Measurements from ENCODE around the gene TMEM240. TPM values are rescaled to one million over a fixed set of nuclear protein-coding genes. Genes with fewer than 3 reads are reported as not detected.
"Not testable (repeated sequence)": the region's sequence is repeated elsewhere in the genome, so short reads cannot be mapped to it uniquely, and the experiment has no call there.

Gene TMEM240
- total RNA-seq, 2 experiments from 2014 or later, result 0.76 to 2.1 TPM

GRCh38 chr1:1528301-1529267, 11.8 kb downstream of the TMEM240 start:
- H3K9me2 ChIP-seq (ENCODE audit: insufficient read depth, low read length), result no peaks in the 10 kb centered on the region
- H3K4me3 ChIP-seq (ENCODE audit: low read depth, low read length, poor library complexity, severe bottlenecking), result no peak overlapping the region
- CTCF ChIA-PET (ENCODE audit: unreplicated experiment), result no interaction called here
- POLR2A ChIA-PET, result no interaction called here
- H4K20me1 ChIP-seq (ENCODE audit: insufficient read depth, low read length), result no peaks in the 10 kb centered on the region
- H3K4me2 ChIP-seq (ENCODE audit: low read length), result no peak overlapping the region
- H2AFZ ChIP-seq (ENCODE audit: low read length), result no peak overlapping the region
- TF ChIP-seq EZH2phosphoT487 (IDR thresholded peaks at IDR 0.05; ENCODE audit: borderline replicate concordance, low read depth, low read length) (no peak), CTCF (conservative IDR thresholded peaks at IDR 0.05; ENCODE audit: low read length) (no peak)
- H3K9me3 ChIP-seq (ENCODE audit: low read length), result 0 out of 2 replicates have a peak, but pooled peaks cover 4% of the 10 kb centered on the region
- H3K79me2 ChIP-seq (ENCODE audit: insufficient read depth, low read depth, low read length), result no peaks in the 10 kb centered on the region
- no peak overlapping the region for H3K27ac ChIP-seq (ENCODE audit: low read depth, low read length, poor library complexity, severe bottlenecking)
- H3K36me3 ChIP-seq (ENCODE audit: insufficient read depth, low read length), result peaks cover 73% of the 10 kb centered on the region
- intact Hi-C loops (cut with micrococcal nuclease; ENCODE audit: unreplicated experiment), result no loop called here
- DNase-seq (ENCODE audit: low spot score), result no peak
- no TSS peak for BruUV-seq (replicated peaks)
- H3K4me1 ChIP-seq (ENCODE audit: insufficient read depth, low read length, poor library complexity, severe bottlenecking), result no peaks in the 10 kb centered on the region

GRCh38 chr1:1527092-1527816, 13.2 kb downstream of the TMEM240 start:
- ChIA-PET POLR2A (no interaction called here), CTCF (ENCODE audit: unreplicated experiment) (no interaction called here)
- Histone ChIP-seq H3K27ac (ENCODE audit: low read depth, low read length, poor library complexity, severe bottlenecking) (no peak overlapping the region), H3K4me1 (ENCODE audit: insufficient read depth, low read length, poor library complexity, severe bottlenecking) (no peaks in the 10 kb centered on the region), H3K4me2 (ENCODE audit: low read length) (no peak overlapping the region), H3K9me2 (ENCODE audit: insufficient read depth, low read length) (no peaks in the 10 kb centered on the region), H2AFZ (ENCODE audit: low read length) (no peak overlapping the region), H3K79me2 (ENCODE audit: insufficient read depth, low read depth, low read length) (no peaks in the 10 kb centered on the region), H3K36me3 (ENCODE audit: insufficient read depth, low read length) (peaks cover 77% of the 10 kb centered on the region), H3K9me3 (ENCODE audit: low read length) (0 out of 2 replicates have a peak, but pooled peaks cover 4% of the 10 kb centered on the region), H4K20me1 (ENCODE audit: insufficient read depth, low read length) (no peaks in the 10 kb centered on the region), H3K4me3 (ENCODE audit: low read depth, low read length, poor library complexity, severe bottlenecking) (no peak overlapping the region)
- intact Hi-C loops (cut with micrococcal nuclease; ENCODE audit: unreplicated experiment), result no loop called here
- BruUV-seq (replicated peaks), result no TSS peak
- TF ChIP-seq EZH2phosphoT487 (IDR thresholded peaks at IDR 0.05; ENCODE audit: borderline replicate concordance, low read depth, low read length), result no peak
- DNase-seq (ENCODE audit: low spot score), result no peak

- CTCF ChIA-PET (ENCODE audit: unreplicated experiment); H3K27ac ChIP-seq (ENCODE audit: low read depth, low read length, poor library complexity, severe bottlenecking); BruUV-seq (replicated peaks); H3K4me2 ChIP-seq (ENCODE audit: low read length); intact Hi-C loops (cut with micrococcal nuclease; ENCODE audit: unreplicated experiment); H3K4me3 ChIP-seq (ENCODE audit: low read depth, low read length, poor library complexity, severe bottlenecking); H3K79me2 ChIP-seq (ENCODE audit: insufficient read depth, low read depth, low read length); H3K9me2 ChIP-seq (ENCODE audit: insufficient read depth, low read length); H2AFZ ChIP-seq (ENCODE audit: low read length); DNase-seq (ENCODE audit: low spot score); H3K9me3 ChIP-seq (ENCODE audit: low read length); POLR2A ChIA-PET; H3K4me1 ChIP-seq (ENCODE audit: insufficient read depth, low read length, poor library complexity, severe bottlenecking); H4K20me1 ChIP-seq (ENCODE audit: insufficient read depth, low read length): not testable (repeated sequence)
- H3K36me3 ChIP-seq (ENCODE audit: insufficient read depth, low read length), result peaks cover 77% of the 10 kb centered on the region
Measured at GRCh38 chr1:1526476-1526875, 13.9 kb downstream of the TMEM240 start.

GRCh38 chr1:1524750-1525383, 15.6 kb downstream of the TMEM240 start:
- POLR2A ChIA-PET, result interaction anchor here (0.6 kb wide), 1 partner anchor 127 kb away, joined by 3 read pairs; no protein-coding TSS in a partner anchor
- H3K79me2 ChIP-seq (ENCODE audit: insufficient read depth, low read depth, low read length); H3K9me3 ChIP-seq (ENCODE audit: low read length); intact Hi-C loops (cut with micrococcal nuclease; ENCODE audit: unreplicated experiment); BruUV-seq (replicated peaks); H4K20me1 ChIP-seq (ENCODE audit: insufficient read depth, low read length); H3K4me1 ChIP-seq (ENCODE audit: insufficient read depth, low read length, poor library complexity, severe bottlenecking); CTCF ChIA-PET (ENCODE audit: unreplicated experiment); DNase-seq (ENCODE audit: low spot score); H3K4me3 ChIP-seq (ENCODE audit: low read depth, low read length, poor library complexity, severe bottlenecking); H3K9me2 ChIP-seq (ENCODE audit: insufficient read depth, low read length); H2AFZ ChIP-seq (ENCODE audit: low read length); H3K4me2 ChIP-seq (ENCODE audit: low read length); H3K27ac ChIP-seq (ENCODE audit: low read depth, low read length, poor library complexity, severe bottlenecking): not testable (repeated sequence)
- H3K36me3 ChIP-seq (ENCODE audit: insufficient read depth, low read length), result peaks cover 79% of the 10 kb centered on the region

- H3K27ac ChIP-seq (ENCODE audit: low read depth, low read length, poor library complexity, severe bottlenecking); H3K9me2 ChIP-seq (ENCODE audit: insufficient read depth, low read length); H3K4me3 ChIP-seq (ENCODE audit: low read depth, low read length, poor library complexity, severe bottlenecking); H3K4me2 ChIP-seq (ENCODE audit: low read length); intact Hi-C loops (cut with micrococcal nuclease; ENCODE audit: unreplicated experiment); BruUV-seq (replicated peaks); H2AFZ ChIP-seq (ENCODE audit: low read length); H3K9me3 ChIP-seq (ENCODE audit: low read length); DNase-seq (ENCODE audit: low spot score); POLR2A ChIA-PET; H4K20me1 ChIP-seq (ENCODE audit: insufficient read depth, low read length); H3K79me2 ChIP-seq (ENCODE audit: insufficient read depth, low read depth, low read length); CTCF ChIA-PET (ENCODE audit: unreplicated experiment); H3K4me1 ChIP-seq (ENCODE audit: insufficient read depth, low read length, poor library complexity, severe bottlenecking): not testable (repeated sequence)
- peaks cover 72% of the 10 kb centered on the region for H3K36me3 ChIP-seq (ENCODE audit: insufficient read depth, low read length)
Measured at GRCh38 chr1:1523651-1524050, 16.8 kb downstream of the TMEM240 start.
